ENCODE data around the gene TMCO5A.

DNA sequence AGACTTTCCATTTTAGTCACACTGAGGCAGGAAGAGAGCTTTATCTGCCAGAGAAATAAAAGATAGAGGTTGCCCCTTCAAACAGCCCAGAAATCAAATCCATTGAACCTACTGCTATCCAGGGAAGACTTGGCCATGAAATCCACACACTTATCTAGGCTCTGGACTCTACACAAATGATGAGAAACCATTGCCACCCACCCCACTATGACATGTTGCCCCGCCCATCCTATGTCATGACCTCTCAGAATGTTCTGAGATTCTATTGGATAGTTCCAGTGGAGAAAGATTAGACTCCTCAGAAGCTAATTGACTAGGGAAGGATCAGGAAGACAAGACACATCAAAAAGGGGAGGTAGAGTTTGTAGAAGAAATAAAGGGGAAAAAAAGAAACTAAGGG is at the start of gene TMCO5A:
- TF ChIP-seq, protein P1, sequence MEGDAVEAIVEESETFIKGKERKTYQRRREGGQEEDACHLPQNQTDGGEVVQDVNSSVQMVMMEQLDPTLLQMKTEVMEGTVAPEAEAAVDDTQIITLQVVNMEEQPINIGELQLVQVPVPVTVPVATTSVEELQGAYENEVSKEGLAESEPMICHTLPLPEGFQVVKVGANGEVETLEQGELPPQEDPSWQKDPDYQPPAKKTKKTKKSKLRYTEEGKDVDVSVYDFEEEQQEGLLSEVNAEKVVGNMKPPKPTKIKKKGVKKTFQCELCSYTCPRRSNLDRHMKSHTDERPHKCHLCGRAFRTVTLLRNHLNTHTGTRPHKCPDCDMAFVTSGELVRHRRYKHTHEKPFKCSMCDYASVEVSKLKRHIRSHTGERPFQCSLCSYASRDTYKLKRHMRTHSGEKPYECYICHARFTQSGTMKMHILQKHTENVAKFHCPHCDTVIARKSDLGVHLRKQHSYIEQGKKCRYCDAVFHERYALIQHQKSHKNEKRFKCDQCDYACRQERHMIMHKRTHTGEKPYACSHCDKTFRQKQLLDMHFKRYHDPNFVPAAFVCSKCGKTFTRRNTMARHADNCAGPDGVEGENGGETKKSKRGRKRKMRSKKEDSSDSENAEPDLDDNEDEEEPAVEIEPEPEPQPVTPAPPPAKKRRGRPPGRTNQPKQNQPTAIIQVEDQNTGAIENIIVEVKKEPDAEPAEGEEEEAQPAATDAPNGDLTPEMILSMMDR (IDR thresholded peaks at IDR 0.05; ENCODE audit: insufficient read depth, low read length) = no peak
- TF ChIP-seq POLR2AphosphoS5 (IDR thresholded peaks at IDR 0.05; ENCODE audit: low read depth) (no peak), SPI1 (IDR thresholded peaks at IDR 0.05; ENCODE audit: borderline replicate concordance, low read depth) (no peak), GABPA (IDR thresholded peaks at IDR 0.05; ENCODE audit: low read depth) (no peak)
